ENCODE results near the gene BPIFB3.

GRCh38 chr20:33010133-33010504 is 43.6 kb upstream of the BPIFB3 start:
- TF ChIP-seq POLR2AphosphoS5 (IDR thresholded peaks at IDR 0.05), result no peak
- TF ChIP-seq POLR2A (IDR thresholded peaks at IDR 0.05), result no peak
- no peak for TF ChIP-seq CTCF (IDR thresholded peaks at IDR 0.05)
- TF ChIP-seq EP300 (IDR thresholded peaks at IDR 0.05), result no peak
